K562 (cell line): ENCODE results near the gene MYOM1. TPM values are rescaled to one million over a fixed set of nuclear protein-coding genes. Genes with fewer than 3 reads are reported as not detected.
A peak's percentile ranks its signal among the peaks of the same experiment; 100 is the strongest.

Source experiments
- ATAC-seq: fragments of 200-7000 bp; cut with Tn5 transposase; 3 replicates; pipeline ENCODE4 v1.9.1; 2020; ENCODE audit warnings: moderate library complexity
- BruUV-seq: library from RNA; stranded (reverse); fragments of 400-500 nt; replicated peaks from 2 replicates; lab custom pipeline; 2021; lab: Mats Ljungman, UMichigan
- CTCF ChIA-PET: fragments of 300-600 bp; formaldehyde crosslinking; extraction: SDS; loops from one replicate; lab custom pipeline; 2021; ENCODE audit warnings: low intra/inter-chr PET ratio; lab: Yijun Ruan, JAX
- POLR2A ChIA-PET: fragments of 300-600, 350-650 bp; sonication (Branson Sonifier 250); formaldehyde crosslinking; extraction: SDS; loops from one replicate; lab custom pipeline; 2021; ENCODE audit warnings: antibody characterized with exemption, inconsistent platforms; lab: Yijun Ruan, JAX
- DNase-seq, 4 experiments: peaks; one replicate each; pipeline versions ENCODE4 v3.0.0 to v3.0.0-alpha.2; 2011 to 2018; ENCODE audit warnings: low spot score in 3 of 4, mixed read lengths in 3 of 4; ENCODE audit errors: extremely low read depth in 1 of 4
- FAIRE-seq: peaks from 2 replicates; lab custom pipeline; 2011; peaks lifted over from hg19 to GRCh38; lab: Jason Lieb, UNC
- H2AFZ ChIP-seq: 2 replicates; pipeline ENCODE4 v1.6.0; 2011; ENCODE audit warnings: low read depth, low read length, control low read depth, inconsistent platforms
- H3K27ac ChIP-seq: fragments of 200-600 bp; 3 replicates; pipeline ENCODE4 v1.8.0; 2011; ENCODE audit warnings: low read depth, mild to moderate bottlenecking, control low read depth, inconsistent platforms, low read length, moderate library complexity, mixed read lengths; ENCODE audit errors: extremely low read depth
- H3K27me3 ChIP-seq, 2 experiments: fragments of 300-600 bp in 1 of 2; 2 replicates in 1 of 2; 3 replicates in 1 of 2; pipeline versions ENCODE4 v1.6.0 to v1.8.0; 2011; ENCODE audit warnings: inconsistent platforms in 2 of 2, low read length in 2 of 2, mild to moderate bottlenecking in 1 of 2, mixed read lengths in 1 of 2, moderate library complexity in 1 of 2; ENCODE audit not compliant: control insufficient read depth in 2 of 2, insufficient read depth in 2 of 2
- H3K36me3 ChIP-seq: fragments of 300-600 bp; 3 replicates; pipeline ENCODE4 v1.8.0; 2011; ENCODE audit warnings: mild to moderate bottlenecking, low read length, inconsistent platforms; ENCODE audit not compliant: control insufficient read depth, insufficient read depth
- H3K4me1 ChIP-seq, 2 experiments: fragments of 200-600 bp in 1 of 2; replicated peaks in 1 of 2; 2 replicates in 1 of 2; 3 replicates in 1 of 2; pipeline versions ENCODE4 v1.5.1 to v1.8.0; 2011; ENCODE audit warnings: inconsistent platforms in 2 of 2, low read length in 2 of 2, mild to moderate bottlenecking in 1 of 2, mixed read lengths in 1 of 2, moderate library complexity in 1 of 2; ENCODE audit not compliant: control insufficient read depth in 2 of 2, insufficient read depth in 2 of 2
- H3K4me2 ChIP-seq: 2 replicates; pipeline ENCODE4 v1.6.1; 2011; ENCODE audit warnings: low read length, control low read depth, inconsistent platforms, mixed read lengths; ENCODE audit not compliant: insufficient read depth
- H3K4me3 ChIP-seq: fragments of 200-600 bp; sonication (generic), shearing (Covaris generic); 2 replicates; pipeline ENCODE4 v1.5.1; 2016; ENCODE audit warnings: control low read depth, inconsistent platforms
- H3K79me2 ChIP-seq: fragments of 200-600 bp; 3 replicates; pipeline ENCODE4 v1.8.0; 2011; ENCODE audit warnings: low read length, inconsistent platforms; ENCODE audit not compliant: control insufficient read depth, insufficient read depth
- H3K9ac ChIP-seq, 2 experiments: 2 replicates each; pipeline versions ENCODE4 v1.6.0 to v1.6.1; 2011; ENCODE audit warnings: low read depth in 2 of 2, low read length in 2 of 2, control low read depth in 1 of 2, inconsistent platforms in 1 of 2, mild to moderate bottlenecking in 1 of 2, mixed read lengths in 1 of 2; ENCODE audit not compliant: insufficient read depth in 1 of 2
- H3K9me1 ChIP-seq: one replicate; pipeline ENCODE4 v1.6.0; 2011; ENCODE audit warnings: inconsistent platforms, mild to moderate bottlenecking, low read length, moderate library complexity; ENCODE audit not compliant: control insufficient read depth, insufficient read depth
- H3K9me3 ChIP-seq: replicated peaks from 2 replicates; pipeline ENCODE4 v1.5.1; 2011; ENCODE audit warnings: low read depth, low read length, inconsistent platforms; ENCODE audit not compliant: control insufficient read depth, insufficient read depth
- H4K20me1 ChIP-seq: replicated peaks from 2 replicates; pipeline ENCODE4 v1.6.1; 2011; ENCODE audit warnings: low read length, inconsistent platforms, mixed read lengths; ENCODE audit not compliant: control insufficient read depth, insufficient read depth
- RFX5 ChIP-seq: IDR thresholded peaks from 2 replicates; pipeline ENCODE4 v1.6.1; 2011; ENCODE audit warnings: low read depth, mild to moderate bottlenecking, improper control_type of control experiment, low read length
- WGBS: fragments of 100-300 bp; shearing (Covaris generic); methylation state at CpG from one replicate; pipeline ENCODE4 v1.1.6; 2016; ENCODE audit warnings: low coverage, mixed read lengths; ENCODE audit not compliant: insufficient coverage; ENCODE audit errors: missing lambda C conversion rate; 5-methylcytosine and 5-hydroxymethylcytosine counted together
- in situ Hi-C: fragments of 300-500 bp; cut with MboI; formaldehyde crosslinking; loops from 4 replicates; pipeline ENCODE4 v1.15.0; 2018; ENCODE audit warnings: inconsistent platforms, mixed read lengths
- intact Hi-C: fragments of 100-400 bp; cut with micrococcal nuclease; formaldehyde crosslinking; loops from 2 replicates; pipeline ENCODE4 v1.14.2; 2022
- polyA plus RNA-seq, 8 experiments: library from polyadenylated mRNA; depleted of rRNA in 4 of 8; stranded (reverse) in 5 of 8; unstranded in 3 of 8; fragments of >200 nt; fragmentation: Nextera tagmentation in 2 of 8; fragmentation: Illumina TruSeq in 1 of 8; extraction: Ambion mirVana in 2 of 8; extraction: Trizol in 1 of 8; gene quantifications; 2 replicates each; pipeline versions ENCODE4 v1.2.1 to v1.2.3, GENCODE V29; 2011 to 2014; ENCODE audit warnings: inconsistent platforms in 1 of 8, missing spikeins in 1 of 8
- total RNA-seq, 7 experiments: library from RNA; depleted of rRNA in 6 of 7; stranded (reverse); fragments of >200 nt in 6 of 7; fragmentation: Illumina TruSeq in 2 of 7; extraction: Trizol in 2 of 7; gene quantifications; 2 replicates each; pipeline versions ENCODE4 v1.2.1 to v1.2.3, GENCODE V29; 2011 to 2021; ENCODE audit warnings: low replicate concordance in 1 of 7
- TF ChIP-seq, protein P1 (sequence below), 2 experiments: IDR thresholded peaks in 1 of 2; conservative IDR thresholded peaks in 1 of 2; 2 replicates each; pipeline ENCODE4 v1.6.1; 2016; ENCODE audit warnings: low read depth in 2 of 2, mild to moderate bottlenecking in 1 of 2, missing compliant biosample characterization in 1 of 2, missing genetic modification characterization in 1 of 2, moderate library complexity in 1 of 2

MYOM1 gene
- total and polyA plus RNA-seq, 9 of the 15 experiments (the other 6 are each of a cell fraction or from before 2014, with no cell fraction given), result 0.01 to 0.62 (median 0.25) TPM

DNA sequence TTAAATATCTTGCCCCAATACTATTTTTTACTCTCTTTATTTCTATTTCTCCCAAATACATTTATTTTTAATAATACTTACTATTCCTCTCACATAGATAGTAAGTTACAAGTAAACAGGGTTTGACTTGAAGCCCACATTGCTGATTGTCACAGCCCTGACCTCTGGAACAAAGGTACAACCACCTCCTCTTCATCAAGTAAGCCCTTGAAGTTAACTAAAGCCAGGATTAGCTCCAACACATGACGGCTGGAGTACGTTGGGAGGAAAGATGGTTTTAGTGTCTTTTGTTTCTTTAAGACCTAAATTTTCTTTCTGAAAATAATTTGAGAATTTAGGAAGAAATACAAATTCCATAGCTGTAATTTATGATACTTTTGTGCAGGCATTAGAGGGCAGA lies 949 bp downstream of the MYOM1 start:
- DNase-seq (no peak), ATAC-seq (no peak), FAIRE-seq (peak; percentile 60)
- no peaks in the 10 kb centered on the region for H3K9me1 ChIP-seq
- H3K27me3 ChIP-seq, result no peaks in the 10 kb centered on the region
- TF ChIP-seq, protein P1, sequence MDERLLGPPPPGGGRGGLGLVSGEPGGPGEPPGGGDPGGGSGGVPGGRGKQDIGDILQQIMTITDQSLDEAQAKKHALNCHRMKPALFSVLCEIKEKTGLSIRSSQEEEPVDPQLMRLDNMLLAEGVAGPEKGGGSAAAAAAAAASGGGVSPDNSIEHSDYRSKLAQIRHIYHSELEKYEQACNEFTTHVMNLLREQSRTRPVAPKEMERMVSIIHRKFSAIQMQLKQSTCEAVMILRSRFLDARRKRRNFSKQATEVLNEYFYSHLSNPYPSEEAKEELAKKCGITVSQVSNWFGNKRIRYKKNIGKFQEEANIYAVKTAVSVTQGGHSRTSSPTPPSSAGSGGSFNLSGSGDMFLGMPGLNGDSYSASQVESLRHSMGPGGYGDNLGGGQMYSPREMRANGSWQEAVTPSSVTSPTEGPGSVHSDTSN (CRISPR knock-in tag; IDR thresholded peaks at IDR 0.05; ENCODE audit: low read depth), result no peak
- TF ChIP-seq, protein P1 (tag; conservative IDR thresholded peaks at IDR 0.05; ENCODE audit: low read depth), result no peak
- 0 out of 2 replicates have a peak, but pooled peaks have one; percentile 24 for TF ChIP-seq RFX5
- 92% methylated on average over 2 of the region's 2 CpGs for WGBS
- intact Hi-C loops, result no loop called here
- BruUV-seq, result no TSS peak
- no peak overlapping the region for H3K4me2 ChIP-seq
- POLR2A ChIA-PET, result interaction anchor here (0.9 to 1.1 kb wide), 4 partner anchors 8 to 44 kb away, joined by 3 read pairs; no protein-coding TSS in a partner anchor
- no peak overlapping the region for H3K9ac ChIP-seq
- H4K20me1 ChIP-seq, result no peaks in the 10 kb centered on the region
- H3K4me1 ChIP-seq, result peaks cover 12 to 14% of the 10 kb centered on the region in 2 experiments
- in situ Hi-C loops, result no loop called here
- H3K9me3 ChIP-seq, result no peaks in the 10 kb centered on the region
- H3K36me3 ChIP-seq, result no peaks in the 10 kb centered on the region
- no peaks in the 10 kb centered on the region for H3K79me2 ChIP-seq
- CTCF ChIA-PET, result no interaction called here
- peak overlapping the region; percentile 83 for H2AFZ ChIP-seq
- H3K4me3 ChIP-seq, result no peak overlapping the region
- no peak overlapping the region for H3K27ac ChIP-seq
